Neural cell (in vitro differentiated cells): ENCODE results near the gene SIMC1.

Experiments used
- CTCF ChIP-seq: fragments of 450-650 bp; IDR thresholded peaks from 2 replicates; pipeline ENCODE4 v1.5.1; 2014; ENCODE audit warnings: antibody characterized with exemption, mild to moderate bottlenecking, moderate library complexity; ENCODE audit not compliant: poor library complexity, severe bottlenecking
- POLR2AphosphoS5 ChIP-seq: IDR thresholded peaks from 2 replicates; pipeline ENCODE4 v1.6.1; 2012

- TF ChIP-seq CTCF (no peak), POLR2AphosphoS5 (no peak)
Observed at GRCh38 chr5:176350416-176350815, 112.2 kb downstream of the SIMC1 start.
